Gastrocnemius medialis (tissue), 4 donors: ENCODE data around the gene BSPRY.

Experiments
- POLR2A ChIP-seq, 2 donors: fragments of 450-650 bp; IDR thresholded peaks; one replicate each; pipeline ENCODE4 v1.6.1; 2017; ENCODE audit warnings: antibody characterized with exemption in 2 of 2, mild to moderate bottlenecking in 2 of 2, moderate library complexity in 2 of 2
- TF ChIP-seq, protein P1 (sequence below), 5 experiments: fragments of 450-650 bp in 3 of 5; fragments of 200-600 bp in 2 of 5; sonication (generic) in 2 of 5; IDR thresholded peaks in 4 of 5; conservative IDR thresholded peaks in 1 of 5; 1 replicate in 4 of 5; 2 replicates in 1 of 5; pipeline ENCODE4 v1.5.1; 2016 to 2019; ENCODE audit warnings: antibody characterized with exemption in 5 of 5, mild to moderate bottlenecking in 3 of 5, moderate library complexity in 3 of 5

GRCh38 chr9:113416149-113416721 lies 66.9 kb downstream of the BSPRY start:
- TF ChIP-seq, protein P1, sequence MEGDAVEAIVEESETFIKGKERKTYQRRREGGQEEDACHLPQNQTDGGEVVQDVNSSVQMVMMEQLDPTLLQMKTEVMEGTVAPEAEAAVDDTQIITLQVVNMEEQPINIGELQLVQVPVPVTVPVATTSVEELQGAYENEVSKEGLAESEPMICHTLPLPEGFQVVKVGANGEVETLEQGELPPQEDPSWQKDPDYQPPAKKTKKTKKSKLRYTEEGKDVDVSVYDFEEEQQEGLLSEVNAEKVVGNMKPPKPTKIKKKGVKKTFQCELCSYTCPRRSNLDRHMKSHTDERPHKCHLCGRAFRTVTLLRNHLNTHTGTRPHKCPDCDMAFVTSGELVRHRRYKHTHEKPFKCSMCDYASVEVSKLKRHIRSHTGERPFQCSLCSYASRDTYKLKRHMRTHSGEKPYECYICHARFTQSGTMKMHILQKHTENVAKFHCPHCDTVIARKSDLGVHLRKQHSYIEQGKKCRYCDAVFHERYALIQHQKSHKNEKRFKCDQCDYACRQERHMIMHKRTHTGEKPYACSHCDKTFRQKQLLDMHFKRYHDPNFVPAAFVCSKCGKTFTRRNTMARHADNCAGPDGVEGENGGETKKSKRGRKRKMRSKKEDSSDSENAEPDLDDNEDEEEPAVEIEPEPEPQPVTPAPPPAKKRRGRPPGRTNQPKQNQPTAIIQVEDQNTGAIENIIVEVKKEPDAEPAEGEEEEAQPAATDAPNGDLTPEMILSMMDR (IDR thresholded peaks at IDR 0.05 in 4 of 5, conservative IDR thresholded peaks at IDR 0.05 in 1 of 5) = no peak
- TF ChIP-seq POLR2A (IDR thresholded peaks at IDR 0.05) = no peak
